ENCODE data around the gene PLEK.

DNA sequence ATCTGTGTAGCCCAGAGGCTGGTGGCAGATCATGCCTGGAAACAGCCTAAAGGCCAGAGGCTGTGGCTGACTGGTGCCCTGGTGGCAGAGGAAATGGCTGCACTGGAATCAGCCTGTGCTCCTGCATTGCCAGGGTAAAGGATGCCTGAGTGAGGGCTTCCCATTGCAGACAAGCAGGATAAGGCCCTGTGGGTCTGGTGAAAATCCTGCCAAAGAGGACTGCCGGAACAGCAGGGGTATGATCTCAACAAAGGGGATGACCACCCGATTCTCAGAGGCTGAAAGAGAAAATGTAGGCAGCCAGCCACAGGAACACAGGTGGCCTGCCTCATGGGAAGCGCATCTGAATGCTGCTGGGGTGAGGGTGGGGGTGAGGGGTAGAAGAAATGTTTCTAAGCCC, 53.8 kb downstream of the PLEK start:
- TF ChIP-seq CTCF (IDR thresholded peaks at IDR 0.05) = no peak
- TF ChIP-seq POLR2A (IDR thresholded peaks at IDR 0.05) = no peak
- TF ChIP-seq POLR2AphosphoS5 (IDR thresholded peaks at IDR 0.05) = no peak
